HepG2 (cell line): ENCODE results near the gene ELL. TPM values are rescaled to one million over a fixed set of nuclear protein-coding genes. Genes with fewer than 3 reads are reported as not detected.

Experiments
- AGO2 ChIP-seq: fragments of 200-400 bp; formaldehyde crosslinking; optimal IDR thresholded peaks from 2 replicates; pipeline ENCODE3; 2017; ENCODE audit warnings: mild to moderate bottlenecking, low read depth, low read length, moderate library complexity
- BORCS8-MEF2B ChIP-seq: sonication (generic); formaldehyde crosslinking; IDR thresholded peaks from 2 replicates; pipeline ENCODE4 v1.8.0; 2022; ENCODE audit warnings: mild to moderate bottlenecking, missing genetic modification reagents
- E2F5 ChIP-seq: sonication (generic); formaldehyde crosslinking; conservative IDR thresholded peaks from 2 replicates; pipeline ENCODE4 v1.4.0; 2020; ENCODE audit warnings: missing genetic modification reagents
- MED13 ChIP-seq: sonication (generic); formaldehyde crosslinking; IDR thresholded peaks from 2 replicates; pipeline ENCODE4 v1.5.0; 2020; ENCODE audit warnings: missing genetic modification reagents
- SRSF1 ChIP-seq: fragments of 200-400 bp; formaldehyde crosslinking; optimal IDR thresholded peaks from 2 replicates; pipeline ENCODE3; 2017; ENCODE audit warnings: mild to moderate bottlenecking, low read depth, low read length, moderate library complexity
- THAP7 ChIP-seq: sonication (generic); formaldehyde crosslinking; IDR thresholded peaks from 2 replicates; pipeline ENCODE4 v1.8.1; 2023; ENCODE audit warnings: mild to moderate bottlenecking, missing genetic modification reagents
- ZFAT ChIP-seq: sonication (generic); formaldehyde crosslinking; conservative IDR thresholded peaks from 2 replicates; pipeline ENCODE4 v1.8.1; 2023; ENCODE audit warnings: missing genetic modification reagents, inconsistent platforms
- ZNF260 ChIP-seq: sonication (generic); formaldehyde crosslinking; IDR thresholded peaks from 2 replicates; pipeline ENCODE4 v1.4.0; 2020; ENCODE audit warnings: missing genetic modification reagents, low read depth, mild to moderate bottlenecking, borderline replicate concordance
- ZNF30 ChIP-seq: sonication (generic); formaldehyde crosslinking; IDR thresholded peaks from 2 replicates; pipeline ENCODE4 v1.5.0; 2020; ENCODE audit warnings: mild to moderate bottlenecking, missing genetic modification reagents
- ZNF33B ChIP-seq: sonication (generic); formaldehyde crosslinking; IDR thresholded peaks from 2 replicates; pipeline ENCODE4 v1.5.1; 2020; ENCODE audit warnings: mild to moderate bottlenecking, missing genetic modification reagents
- ZNF350 ChIP-seq: sonication (generic); formaldehyde crosslinking; IDR thresholded peaks from 2 replicates; pipeline ENCODE4 v1.4.0; 2020; ENCODE audit warnings: mild to moderate bottlenecking, low read depth, missing genetic modification reagents, borderline replicate concordance
- ZNF414 ChIP-seq: sonication (generic); formaldehyde crosslinking; IDR thresholded peaks from 2 replicates; pipeline ENCODE4 v1.5.0; 2020; ENCODE audit warnings: missing genetic modification reagents
- ZNF513 ChIP-seq: sonication (generic); formaldehyde crosslinking; conservative IDR thresholded peaks from 2 replicates; pipeline ENCODE4 v1.5.0; 2020; ENCODE audit warnings: missing genetic modification reagents
- ZNF562 ChIP-seq: sonication (generic); formaldehyde crosslinking; IDR thresholded peaks from 2 replicates; pipeline ENCODE4 v1.8.0; 2022; ENCODE audit warnings: missing genetic modification reagents, borderline replicate concordance
- ZNF646 ChIP-seq: sonication (generic); formaldehyde crosslinking; IDR thresholded peaks from 2 replicates; pipeline ENCODE4 v1.9.0; 2021; ENCODE audit warnings: mild to moderate bottlenecking, missing genetic modification reagents
- ZNF660 ChIP-seq: sonication (generic); formaldehyde crosslinking; IDR thresholded peaks from 2 replicates; pipeline ENCODE4 v1.5.1; 2020; ENCODE audit warnings: mild to moderate bottlenecking, low read depth, missing genetic modification reagents, borderline replicate concordance
- ZNF883 ChIP-seq: sonication (generic); formaldehyde crosslinking; IDR thresholded peaks from 2 replicates; pipeline ENCODE4 v1.5.1; 2020; ENCODE audit warnings: mild to moderate bottlenecking, missing genetic modification reagents; ENCODE audit errors: not compliant biosample characterization
- polyA plus RNA-seq, 8 experiments: library from polyadenylated mRNA; depleted of rRNA in 3 of 8; stranded (reverse) in 7 of 8; unstranded in 1 of 8; fragments of >200 nt; fragmentation: Illumina TruSeq in 4 of 8; extraction: Trizol in 4 of 8; gene quantifications; 2 replicates each; pipeline versions ENCODE4 v1.2.1 to v1.2.3, GENCODE V29; 2011 to 2016; ENCODE audit warnings: low read depth in 4 of 8, missing spikeins in 1 of 8, mixed read lengths in 1 of 8; ENCODE audit not compliant: insufficient read depth in 1 of 8
- total RNA-seq, 5 experiments: library from RNA; depleted of rRNA; stranded (reverse); fragments of >200 nt; fragmentation: Illumina TruSeq; extraction: Trizol; gene quantifications; 2 replicates each; pipeline ENCODE4 v1.2.3, GENCODE V29; 2016; ENCODE audit warnings: low read depth in 1 of 5

The ELL gene
- total and polyA plus RNA-seq, 2 of the 13 experiments (the other 11 are each of a cell fraction or from before 2014, with no cell fraction given) = 3.7 to 5.4 TPM

- TF ChIP-seq ZNF414 (CRISPR knock-in tag) (no peak), ZNF646 (CRISPR knock-in tag) (peak; percentile 38; the same call in 1 of the 2 replicates), BORCS8-MEF2B (CRISPR knock-in tag) (0 out of 2 replicates have a peak, but pooled peaks have one; percentile 45), ZNF30 (CRISPR knock-in tag) (no peak), ZNF883 (no peak), E2F5 (CRISPR knock-in tag) (no peak), ZNF562 (CRISPR knock-in tag) (no peak), ZNF350 (CRISPR knock-in tag) (peak; percentile 58; the same call in 1 of the 2 replicates), ZNF260 (no peak), AGO2 (no peak), ZNF513 (no peak), ZNF33B (CRISPR knock-in tag) (no peak), ZFAT (CRISPR knock-in tag) (no peak), MED13 (no peak), SRSF1 (peak; percentile 80), ZNF660 (CRISPR knock-in tag) (no peak), THAP7 (CRISPR knock-in tag) (no peak)
These were observed 104.4 kb downstream of the ELL start (continued) for GRCh38 chr19:18417250-18418028.
